Testis (tissue), 3 donors: Measurements from ENCODE around the gene DUSP22. TPM values are rescaled to one million over a fixed set of nuclear protein-coding genes. Genes with fewer than 3 reads are reported as not detected.
A peak's percentile ranks its signal among the peaks of the same experiment; 100 is the strongest.

ENCODE experiments used
- DNase-seq: peaks from one replicate; pipeline ENCODE4 v3.0.0-alpha.2; 2019
- H3K27ac ChIP-seq, 2 donors: fragments of 200-600 bp; sonication (generic); one replicate each; pipeline ENCODE4 v1.5.1; 2019
- H3K27me3 ChIP-seq: fragments of 200-600 bp; sonication (generic); one replicate; pipeline ENCODE4 v1.5.1; 2019
- H3K36me3 ChIP-seq: fragments of 200-600 bp; sonication (generic); one replicate; pipeline ENCODE4 v1.5.1; 2017; ENCODE audit warnings: low read depth; ENCODE audit errors: missing control alignments
- H3K4me1 ChIP-seq: fragments of 200-600 bp; sonication (generic); one replicate; pipeline ENCODE4 v1.5.1; 2019
- H3K4me3 ChIP-seq, 2 donors: fragments of 200-600 bp; sonication (generic); one replicate each; pipeline ENCODE4 v1.5.1; 2017 to 2019
- H3K9me3 ChIP-seq: fragments of 200-600 bp; sonication (generic); one replicate; pipeline ENCODE4 v1.5.1; 2017
- CTCF ChIP-seq, 3 experiments: fragments of 450-650 bp in 2 of 3; fragments of 200-600 bp in 1 of 3; sonication (generic) in 1 of 3; IDR thresholded peaks; one replicate each; pipeline ENCODE4 v1.5.1; 2016 to 2019; ENCODE audit warnings: antibody characterized with exemption in 3 of 3, mild to moderate bottlenecking in 2 of 3, moderate library complexity in 1 of 3
- POLR2A ChIP-seq: fragments of 450-650 bp; IDR thresholded peaks from one replicate; pipeline ENCODE4 v1.6.1; 2017; ENCODE audit warnings: antibody characterized with exemption, mild to moderate bottlenecking, moderate library complexity
- WGBS, 2 donors: methylation state at CpG; one replicate each; pipeline ENCODE4 v1.1.5; 2018; 5-methylcytosine and 5-hydroxymethylcytosine counted together
- intact Hi-C: fragments of 100-400 bp; cut with DNase I; formaldehyde crosslinking; loops from one replicate; pipeline ENCODE4 v1.15.1; 2023; ENCODE audit warnings: low total_unique reads
- polyA plus RNA-seq: library from polyadenylated mRNA; stranded (reverse); fragments of 350-450 nt; fragmentation: Illumina TruSeq; extraction: RNeasy Lipid Tissue Mini Kit (QIAGEN cat#74804); gene quantifications from one replicate; pipeline ENCODE4 v1.2.3, GENCODE V29; 2014; ENCODE audit warnings: low read depth, low replicate concordance; ENCODE audit not compliant: insufficient read depth
- total RNA-seq, 2 donors: library from RNA; depleted of rRNA; stranded (reverse); fragments of >200 nt; gene quantifications; one replicate each; pipeline ENCODE4 v1.2.3, GENCODE V29; 2016

The DUSP22 gene
- total and polyA plus RNA-seq, 3 donors from 2014 or later, result 112 to 158 (median 129) TPM

DNA sequence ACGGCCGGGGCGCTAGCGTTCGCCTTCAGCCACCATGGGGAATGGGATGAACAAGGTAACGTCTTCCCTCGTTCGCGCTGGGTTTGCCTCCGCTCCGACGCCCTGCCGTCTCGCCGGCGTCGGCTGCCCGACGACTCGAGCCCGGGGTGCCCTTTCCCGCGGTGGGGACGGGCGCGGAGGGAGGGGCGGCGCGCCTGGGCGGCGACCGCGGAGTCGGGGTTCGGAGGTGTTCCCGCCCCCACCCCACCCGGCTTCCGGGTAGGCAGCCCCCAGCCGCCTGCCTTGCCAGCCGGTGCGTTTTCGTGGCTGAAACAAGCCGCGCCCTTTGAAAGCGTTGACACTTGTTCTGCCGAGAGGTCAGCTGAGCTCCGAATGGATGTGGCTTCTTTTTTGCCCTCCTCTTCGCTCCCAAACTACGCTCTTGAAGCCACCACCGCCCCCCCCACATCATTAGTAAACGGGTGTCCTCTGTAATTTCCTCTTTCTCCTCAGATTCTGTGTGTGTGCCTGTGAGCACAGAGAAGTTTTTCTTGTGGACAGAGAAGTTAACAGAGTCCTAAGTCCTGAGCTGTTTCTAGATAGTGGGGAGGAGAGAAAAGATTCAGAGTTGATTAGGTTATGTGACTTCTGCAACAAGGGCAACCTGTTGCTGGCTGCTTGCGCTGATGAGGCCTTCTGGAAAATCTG lies 362 bp downstream of the DUSP22 start:
- DNase-seq, result peak; percentile 78
- intact Hi-C loops, result no loop called here
- no peak for TF ChIP-seq POLR2A
- TF ChIP-seq CTCF (IDR thresholded peaks at IDR 0.05), result no peak
- no peaks in the 10 kb centered on the region for H3K9me3 ChIP-seq
- peaks cover 5% of the 10 kb centered on the region for H3K4me1 ChIP-seq
- H3K27me3 ChIP-seq, result no peaks in the 10 kb centered on the region
- peak overlapping the region; percentile 75 to 92 for H3K4me3 ChIP-seq
- H3K27ac ChIP-seq, result peak overlapping the region; percentile 95 to 97
- WGBS, 2 donors, result 21 to 35% methylated on average over 41 to 52 of the region's 52 CpGs
- no peaks in the 10 kb centered on the region for H3K36me3 ChIP-seq

- intact Hi-C loops, result no loop called here
Measured at GRCh38 chr6:293193-294174, 1.2 kb downstream of the DUSP22 start.

GRCh38 chr6:294656-295565 lies 2.6 kb downstream of the DUSP22 start:
- WGBS, 2 donors, result 80 to 82% methylated on average over 17 of the region's 17 CpGs
- H3K36me3 ChIP-seq, result no peaks in the 10 kb centered on the region
- no peak overlapping the region for H3K27ac ChIP-seq
- intact Hi-C loops, result no loop called here
- no peaks in the 10 kb centered on the region for H3K9me3 ChIP-seq
- H3K27me3 ChIP-seq, result no peaks in the 10 kb centered on the region
- peaks cover 5% of the 10 kb centered on the region for H3K4me1 ChIP-seq
- no peak for DNase-seq
- H3K4me3 ChIP-seq, result no peak overlapping the region
- no peak for TF ChIP-seq CTCF (IDR thresholded peaks at IDR 0.05)

More at GRCh38 chr6:293193-294174, 1.2 kb downstream of the DUSP22 start:
- no peaks in the 10 kb centered on the region for H3K36me3 ChIP-seq
- H3K4me1 ChIP-seq, result peaks cover 5% of the 10 kb centered on the region
- H3K27me3 ChIP-seq, result no peaks in the 10 kb centered on the region
- no peak for TF ChIP-seq POLR2A
- TF ChIP-seq CTCF (IDR thresholded peaks at IDR 0.05), result no peak
- H3K9me3 ChIP-seq, result no peaks in the 10 kb centered on the region
- peak overlapping the region; percentile 75 to 92 for H3K4me3 ChIP-seq
- DNase-seq, result peak; percentile 58
- 26 to 34% methylated on average over 24 of the region's 24 CpGs for WGBS, 2 donors
- peak overlapping the region; percentile 95 to 97 for H3K27ac ChIP-seq

DNA sequence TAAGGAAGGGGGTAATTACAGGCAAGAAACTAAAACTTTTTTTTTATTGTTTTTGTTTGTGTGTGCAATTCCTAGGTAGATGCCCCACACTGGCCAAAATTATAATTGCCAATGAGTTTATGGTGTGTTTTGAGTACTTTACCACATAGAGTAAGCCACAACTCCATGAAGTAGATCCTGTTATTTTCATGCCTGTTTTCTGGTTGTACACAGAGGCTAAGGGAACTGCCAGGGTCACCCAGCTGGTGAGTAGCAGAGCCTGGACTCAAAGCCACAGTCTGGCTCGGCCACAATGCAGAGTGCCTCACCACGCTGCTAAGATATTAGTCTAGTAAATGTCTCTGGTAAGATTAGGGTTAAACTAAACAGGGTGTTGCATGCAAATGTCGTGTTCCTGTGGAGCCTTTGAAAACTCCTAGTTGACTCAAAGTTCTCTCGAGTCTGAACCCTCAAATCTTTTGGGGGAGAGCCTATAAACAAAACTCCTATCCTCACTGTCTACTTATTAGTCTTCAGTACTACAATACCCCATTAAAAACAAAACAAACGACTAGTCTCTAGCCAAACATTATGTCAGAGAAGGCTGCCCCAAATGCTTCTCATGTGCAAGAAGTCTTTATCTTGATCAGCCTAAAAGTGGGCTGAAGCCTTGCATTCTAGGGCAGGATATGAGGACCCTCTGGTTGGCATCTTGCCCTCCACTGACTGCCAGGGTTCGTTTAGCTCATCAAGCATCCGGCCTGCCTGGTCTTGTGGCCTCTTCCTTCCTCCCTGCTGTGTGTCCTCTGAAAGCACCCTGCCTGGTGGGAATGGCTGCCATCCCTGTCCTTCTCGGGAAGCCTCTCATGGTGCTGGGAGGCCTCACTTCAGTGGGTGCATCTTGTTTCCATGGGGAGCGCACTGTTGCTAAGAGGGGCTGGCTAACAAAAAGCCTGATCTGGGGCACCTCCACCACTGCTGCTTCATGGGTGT lies 4.2 kb downstream of the DUSP22 start:
- WGBS, 2 donors, result 62 to 69% methylated on average over 9 of the region's 9 CpGs
- H3K36me3 ChIP-seq, result no peaks in the 10 kb centered on the region
- no peak for DNase-seq
- H3K27ac ChIP-seq, result no peak overlapping the region
- H3K9me3 ChIP-seq, result no peaks in the 10 kb centered on the region
- intact Hi-C loops, result no loop called here
- H3K4me1 ChIP-seq, result peaks cover under 1% of the 10 kb centered on the region
- no peak overlapping the region for H3K4me3 ChIP-seq
- TF ChIP-seq POLR2A (no peak), CTCF (IDR thresholded peaks at IDR 0.05) (no peak)
- H3K27me3 ChIP-seq, result no peaks in the 10 kb centered on the region
